HG03066 (cell line): Measurements from ENCODE around the gene KRT72.

Experiments
- ATAC-seq: cut with Tn5 transposase; IDR thresholded peaks from one replicate; pipeline ENCODE4 v1.9.1; 2021; ENCODE audit warnings: low read depth; ENCODE audit not compliant: unreplicated experiment

The KRT72 gene

DNA sequence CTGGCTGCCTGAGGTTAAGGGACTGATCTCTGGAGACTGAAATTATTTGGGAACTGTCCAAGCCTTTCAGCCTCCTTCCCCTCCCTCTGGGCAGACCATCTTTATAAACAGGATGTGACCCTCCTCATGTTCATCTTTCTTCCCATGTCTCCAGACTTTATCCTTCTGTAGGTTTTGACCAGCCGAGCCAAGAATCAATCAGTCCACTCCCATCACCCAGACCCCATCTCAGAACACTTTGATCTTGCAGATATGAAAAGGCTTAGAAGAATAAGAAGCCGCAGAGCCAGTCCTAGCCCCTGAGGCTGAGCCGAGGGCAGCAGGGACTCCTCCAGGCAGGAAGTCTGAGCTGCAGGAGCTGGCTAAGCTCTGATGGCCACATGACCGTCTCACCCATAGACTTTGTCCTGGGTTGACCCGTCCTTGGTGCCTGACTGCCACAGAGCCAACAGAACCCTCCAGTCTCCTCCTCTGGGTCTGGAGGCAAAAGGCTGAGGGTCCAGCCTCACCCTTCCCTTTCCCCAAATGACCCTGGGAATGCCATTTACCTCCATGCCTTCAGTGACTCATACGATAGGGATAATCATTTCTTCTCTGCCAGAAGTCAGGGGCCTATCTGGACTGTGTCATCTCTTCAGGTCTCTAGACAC is 49.9 kb downstream of the KRT72 start:
- ATAC-seq, result no peak

DNA sequence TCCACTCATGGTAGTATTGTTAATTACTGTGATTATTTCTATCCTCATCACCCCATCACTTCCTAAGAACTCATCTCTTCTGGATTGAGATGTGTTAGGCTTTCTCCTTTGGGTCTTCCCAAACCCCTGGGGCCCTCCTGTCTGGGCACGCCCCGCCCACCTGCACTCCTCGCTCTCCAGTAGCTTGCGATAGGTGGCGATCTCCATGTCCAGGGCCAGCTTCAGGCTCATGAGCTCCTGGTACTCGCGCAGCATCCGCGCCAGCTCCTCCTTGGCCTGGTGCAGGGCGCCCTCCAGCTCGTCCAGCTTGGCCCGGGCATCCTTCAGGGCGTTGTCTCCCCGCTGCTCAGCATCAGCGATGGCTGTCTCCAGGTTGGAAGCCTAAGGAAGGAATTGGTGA is 55.1 kb downstream of the KRT72 start:
- no peak for ATAC-seq

GRCh38 chr12:52543985-52544883 is 57.0 kb downstream of the KRT72 start:
- no peak for ATAC-seq

DNA sequence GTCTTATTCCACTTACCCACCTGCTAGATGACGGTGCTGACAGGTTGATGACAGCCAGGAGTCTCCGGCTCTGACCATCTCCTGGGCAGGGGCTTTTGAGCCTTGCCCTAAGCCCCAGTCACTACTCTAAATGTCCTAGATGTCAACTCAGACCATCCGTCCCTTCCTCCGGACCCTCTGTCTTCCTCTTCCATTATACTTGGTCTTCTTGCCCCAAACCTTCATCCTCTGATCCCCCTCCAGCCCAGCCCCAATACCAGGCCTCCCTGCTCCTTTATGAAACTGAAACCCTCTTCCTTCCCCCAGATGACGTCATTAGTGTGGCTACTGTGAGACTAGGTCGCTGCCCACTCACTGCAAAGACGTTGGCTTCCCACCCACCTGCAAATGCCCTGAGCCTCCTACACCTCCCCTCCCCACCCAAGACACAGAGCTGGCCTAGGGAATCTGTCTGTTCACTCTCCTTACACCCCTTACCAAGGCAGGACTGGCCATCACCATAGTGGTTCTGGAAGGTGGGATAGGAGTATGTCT is 58.4 kb downstream of the KRT72 start:
- no peak for ATAC-seq

DNA sequence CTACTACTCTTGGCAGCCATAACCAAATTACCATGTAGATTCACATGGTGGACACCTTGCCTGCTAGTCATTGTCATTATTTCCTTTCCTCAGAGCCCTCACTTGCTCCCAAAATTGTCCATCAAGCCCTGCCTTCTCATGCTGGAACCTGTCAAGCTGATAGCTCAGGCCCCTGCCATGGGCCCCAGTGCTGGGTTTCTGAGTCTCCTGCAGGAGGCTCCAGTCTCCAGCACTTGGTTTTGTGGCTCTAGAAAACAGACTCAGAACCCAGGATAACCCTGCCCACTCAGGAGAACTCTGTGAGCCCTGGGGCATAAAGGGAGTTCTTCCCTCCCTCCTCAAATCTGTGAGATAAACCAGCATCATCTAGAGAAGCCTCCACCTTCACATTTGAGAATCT is 59.1 kb downstream of the KRT72 start:
- ATAC-seq, result no peak

DNA sequence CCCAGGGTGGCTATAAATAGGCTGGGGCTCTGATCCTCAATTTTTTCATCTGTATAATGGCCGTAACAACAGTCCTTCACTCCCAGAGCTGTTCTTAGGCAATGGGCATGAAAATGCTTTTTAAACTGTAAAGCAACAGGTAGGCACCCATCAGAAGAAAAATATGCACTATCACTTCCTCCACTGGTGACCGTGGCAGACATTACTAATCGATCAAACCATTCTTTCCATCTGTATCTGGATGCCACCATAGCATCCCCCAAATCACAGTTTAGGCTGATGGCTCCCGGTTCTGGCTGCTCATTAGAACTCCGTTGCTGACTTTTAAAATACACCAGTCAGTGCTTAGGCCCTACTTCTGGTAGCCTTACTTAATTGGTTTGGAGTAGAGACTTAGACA is 59.6 kb downstream of the KRT72 start:
- ATAC-seq, result no peak

- ATAC-seq, result no peak
These were observed 60.7 kb downstream of the KRT72 start for GRCh38 chr12:52540531-52540930.

DNA sequence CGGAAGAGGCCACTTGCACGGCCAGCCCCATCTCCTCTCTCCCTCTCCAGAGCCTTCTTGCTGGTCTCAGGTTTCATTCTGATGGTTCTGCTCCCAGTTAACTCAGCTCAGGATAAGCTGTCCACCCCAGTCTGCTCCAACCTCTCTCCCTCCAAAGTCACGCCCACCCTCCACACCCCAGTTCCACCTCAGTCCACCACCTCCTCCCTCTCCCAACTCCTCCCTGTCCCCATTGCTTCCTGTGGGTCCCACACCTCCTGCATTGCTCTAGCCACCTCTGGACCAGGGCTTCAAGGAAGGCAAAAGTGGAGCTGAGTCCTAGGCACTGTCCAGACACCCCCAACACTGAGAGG is 61.5 kb downstream of the KRT72 start:
- no peak for ATAC-seq

DNA sequence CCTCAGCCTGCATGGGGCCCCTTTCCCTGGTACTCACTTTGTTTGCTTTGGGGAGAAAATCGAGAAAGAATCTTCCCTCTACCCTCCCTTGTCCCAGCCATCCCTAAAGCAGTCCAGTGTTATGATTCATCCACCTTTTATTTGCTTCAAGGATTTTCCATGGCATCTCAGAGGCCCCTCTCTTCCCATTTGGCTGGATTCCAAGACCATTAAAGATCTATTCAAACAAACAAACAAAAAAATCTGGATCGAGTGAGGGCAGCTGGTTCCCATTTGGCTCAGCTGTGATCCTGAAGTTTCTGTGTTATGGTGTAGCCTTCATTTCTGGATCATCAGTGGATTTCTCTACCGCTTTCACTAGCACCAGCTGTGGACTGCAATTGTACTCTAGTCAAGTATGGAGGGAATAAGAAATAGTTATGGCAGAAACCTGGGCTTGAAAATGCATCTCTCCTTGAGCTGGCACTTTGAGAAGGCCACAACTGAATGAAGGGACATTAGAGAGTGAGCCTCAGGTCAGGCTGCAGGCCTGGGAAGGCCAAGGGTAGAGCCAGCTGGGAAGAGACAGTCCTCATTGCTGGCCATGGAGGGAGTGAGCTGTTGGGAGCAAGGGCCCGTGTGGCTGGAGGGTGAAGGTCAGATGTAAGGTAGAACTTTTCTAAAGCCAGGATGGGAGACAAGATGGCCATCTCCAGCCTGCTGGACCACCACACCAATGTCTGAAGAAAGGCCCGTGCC is 62.0 kb downstream of the KRT72 start:
- ATAC-seq, result no peak

- ATAC-seq, result no peak
These were observed 64.2 kb downstream of the KRT72 start for GRCh38 chr12:52537101-52537500.
